Left colon (tissue), 2 donors: ENCODE results near the gene XPO6. TPM values are rescaled to one million over a fixed set of nuclear protein-coding genes. Genes with fewer than 3 reads are reported as not detected.
A peak's percentile ranks its signal among the peaks of the same experiment; 100 is the strongest.

ENCODE experiments used
- ATAC-seq: fragments of 200-7000 bp; cut with Tn5 transposase; one replicate; pipeline ENCODE4 v1.9.1; 2020; ENCODE audit warnings: mild to moderate bottlenecking, moderate library complexity
- DNase-seq, 2 donors: peaks; one replicate each; pipeline ENCODE4 v3.0.0-alpha.2; 2020
- intact Hi-C, 2 donors: fragments of 100-400 bp; cut with DNase I in 1 of 2; cut with micrococcal nuclease in 1 of 2; formaldehyde crosslinking; loops; one replicate each; pipeline versions ENCODE4 v1.11.2 to v1.14.0; 2022; cut with DNase I, micrococcal nuclease
- total RNA-seq, 2 donors: library from RNA; stranded (reverse); fragmentation: NEBNext Ultra II Directional; extraction: Animal tissue kit (Norgen Biotek cat#: 25700); gene quantifications; one replicate each; pipeline ENCODE4 v1.2.1, GENCODE V29; 2021
- donor health status: DM: no; HTN: no; CAD: no.
- donor health status: DM: yes; HTN: yes; CAD: no.

The XPO6 gene
- total RNA-seq, 2 donors from 2014 or later, result 104 to 105 TPM

- DNase-seq, result no peak
- intact Hi-C loops, result no loop called here
- ATAC-seq, result no peak
These were observed 45.2 kb downstream of the XPO6 start for GRCh38 chr16:28166394-28167208.

GRCh38 chr16:28165598-28165997 lies 46.2 kb downstream of the XPO6 start:
- intact Hi-C loops, result no loop called here
- DNase-seq, result no peak
- ATAC-seq, result no peak

DNA sequence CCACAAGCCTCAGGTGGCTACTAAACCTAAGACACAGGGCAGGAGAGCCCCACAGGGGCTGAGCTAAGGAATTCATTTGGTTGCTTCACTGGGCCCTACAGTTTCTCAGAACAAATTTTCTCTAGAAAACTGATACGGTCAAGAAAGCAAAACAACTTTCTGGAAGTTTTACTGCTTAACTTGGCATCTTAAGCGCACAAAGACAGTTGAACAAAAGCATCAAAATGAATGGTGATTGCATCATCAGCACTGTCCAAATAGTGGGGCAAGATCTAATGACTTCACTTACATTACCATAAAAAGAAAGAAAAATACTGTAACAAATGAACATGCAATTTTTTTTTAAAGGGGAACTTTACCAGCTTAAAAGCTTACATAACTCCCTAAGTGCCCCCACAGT lies 47.6 kb downstream of the XPO6 start:
- DNase-seq, result no peak
- no peak for ATAC-seq
- intact Hi-C loops, result no loop called here

- intact Hi-C loops, result no loop called here
- DNase-seq (no peak), ATAC-seq (no peak)
These were observed 48.1 kb downstream of the XPO6 start for GRCh38 chr16:28163699-28164098.

GRCh38 chr16:28162326-28162877 lies 49.4 kb downstream of the XPO6 start:
- DNase-seq, result no peak
- ATAC-seq, result no peak
- intact Hi-C loops, result no loop called here

DNA sequence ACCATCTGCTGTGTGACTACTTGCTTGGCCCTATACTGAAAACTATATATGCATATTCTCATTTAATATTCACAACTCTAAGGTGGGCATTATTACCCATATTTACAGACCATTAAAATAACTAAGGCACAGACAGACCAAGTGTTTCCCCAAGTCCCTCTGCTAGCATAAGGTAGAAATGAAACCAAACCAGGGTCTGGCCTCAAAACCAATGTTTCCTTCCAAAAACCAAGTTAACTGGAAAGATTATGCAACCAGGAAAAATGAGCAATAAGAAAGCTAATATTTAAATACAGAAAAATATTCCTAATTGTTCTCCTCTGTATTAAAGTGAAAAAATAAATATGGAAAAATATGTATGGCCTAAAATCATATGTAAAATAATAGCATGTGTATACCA lies 50.1 kb downstream of the XPO6 start:
- intact Hi-C loops, result no loop called here
- ATAC-seq, result no peak

DNA sequence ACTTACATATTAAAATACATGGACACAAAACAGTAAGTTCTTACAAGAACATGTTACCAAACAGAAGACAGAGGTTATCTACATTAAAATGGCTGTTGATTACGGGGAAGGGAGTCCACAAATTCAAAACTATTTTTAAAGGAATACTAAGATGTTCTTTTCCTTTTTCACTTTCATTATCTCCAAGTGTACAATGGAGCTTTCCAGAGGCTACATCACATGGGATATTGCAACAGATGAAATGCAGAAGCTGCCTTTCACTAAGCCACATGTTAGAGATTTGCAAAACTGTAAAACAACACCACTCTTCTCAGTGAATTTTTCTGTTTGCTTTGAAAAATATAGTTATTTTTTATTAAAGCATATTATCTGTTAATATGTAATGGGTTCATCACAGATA lies 53.6 kb downstream of the XPO6 start:
- DNase-seq (no peak), ATAC-seq (no peak)

More for the DNA sequence above, 50.1 kb downstream of the XPO6 start:
- DNase-seq, result no peak

DNA sequence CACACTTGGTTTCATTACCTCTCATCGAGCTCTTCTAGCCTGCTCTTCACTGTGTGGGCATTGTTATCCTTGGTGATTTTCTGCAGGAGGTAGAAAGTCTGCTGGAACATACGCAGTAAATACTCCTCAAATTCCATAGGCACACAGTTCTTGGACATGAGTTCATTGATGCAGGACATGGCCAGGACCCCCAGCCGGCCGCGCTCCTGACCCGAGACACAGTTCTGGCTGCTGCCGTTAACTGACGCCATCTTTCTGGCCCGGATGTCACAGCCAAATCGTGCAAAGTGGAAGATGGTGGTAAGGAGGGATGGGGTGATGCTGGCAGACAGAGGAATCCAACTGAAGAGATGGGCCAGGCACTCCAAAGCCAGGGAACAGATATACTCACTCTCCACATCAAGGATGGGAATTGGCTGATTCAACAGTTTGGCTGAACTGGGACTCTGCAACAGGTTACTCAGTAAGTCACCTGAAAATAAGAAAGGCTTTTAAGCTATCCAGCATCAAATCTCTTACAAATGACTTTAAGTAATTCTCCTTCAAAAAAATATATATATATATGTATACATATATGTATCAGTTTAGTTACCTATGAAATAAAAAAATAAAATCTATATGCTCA lies 55.6 kb downstream of the XPO6 start:
- intact Hi-C loops, result no loop called here
- no peak for ATAC-seq
- DNase-seq, result no peak

More for the DNA sequence above, 53.6 kb downstream of the XPO6 start:
- intact Hi-C loops, result no loop called here

DNA sequence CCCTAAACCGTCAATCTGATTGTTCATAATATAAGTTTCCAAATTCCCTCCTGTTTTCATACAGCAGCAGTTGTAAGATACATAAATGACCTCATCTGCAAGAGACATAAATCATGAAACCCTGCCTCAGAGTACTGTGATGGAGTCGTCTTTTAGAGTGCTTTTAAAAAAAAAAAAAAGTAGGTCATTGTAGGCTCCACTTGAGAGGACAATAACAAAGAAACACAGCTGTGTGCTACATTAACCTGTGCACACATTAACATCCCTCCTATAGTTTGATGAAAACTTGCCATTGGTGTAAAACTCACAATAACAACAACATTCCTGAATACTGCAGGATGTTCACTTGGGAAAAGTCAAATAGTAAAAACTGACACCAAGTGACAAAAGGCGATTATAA lies 56.5 kb downstream of the XPO6 start:
- intact Hi-C loops, result no loop called here
- no peak for DNase-seq
- no peak for ATAC-seq

DNA sequence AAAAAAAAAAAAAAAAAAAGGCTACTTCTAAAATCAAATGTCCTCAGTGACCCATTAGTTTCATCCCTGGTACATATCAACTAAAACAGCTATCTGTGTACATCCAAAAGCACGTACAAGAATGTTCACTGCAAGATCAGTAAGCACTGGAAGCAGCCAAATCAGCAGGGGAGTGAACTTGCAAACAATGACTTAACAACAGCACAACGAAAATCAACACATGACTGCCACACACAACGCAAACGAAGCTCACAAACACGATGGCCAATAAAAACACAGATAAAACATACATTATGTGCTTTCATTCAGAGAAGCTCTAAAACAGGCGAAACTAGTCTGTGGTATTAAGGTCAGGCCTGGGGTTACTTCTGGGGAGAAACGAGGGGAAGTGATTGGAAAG lies 60.6 kb downstream of the XPO6 start:
- ATAC-seq, result no peak
- DNase-seq, result no peak
- intact Hi-C loops, result no loop called here

GRCh38 chr16:28149011-28149888 lies 62.5 kb downstream of the XPO6 start:
- no peak for DNase-seq
- no peak for ATAC-seq
- intact Hi-C loops, result no loop called here

GRCh38 chr16:28146536-28146935 lies 65.2 kb downstream of the XPO6 start:
- ATAC-seq (no peak), DNase-seq (no peak)
- intact Hi-C loops, result no loop called here

- DNase-seq, result no peak
- ATAC-seq, result no peak
- intact Hi-C loops, result no loop called here
These were observed 66.0 kb downstream of the XPO6 start for GRCh38 chr16:28145796-28146195.

GRCh38 chr16:28140788-28141618 lies 70.8 kb downstream of the XPO6 start:
- intact Hi-C loops, result no loop called here
- peak; percentile 36 for ATAC-seq
- no peak for DNase-seq

- intact Hi-C loops, result no loop called here
- ATAC-seq (no peak), DNase-seq (no peak)
These were observed 72.2 kb downstream of the XPO6 start for GRCh38 chr16:28139530-28139929.

DNA sequence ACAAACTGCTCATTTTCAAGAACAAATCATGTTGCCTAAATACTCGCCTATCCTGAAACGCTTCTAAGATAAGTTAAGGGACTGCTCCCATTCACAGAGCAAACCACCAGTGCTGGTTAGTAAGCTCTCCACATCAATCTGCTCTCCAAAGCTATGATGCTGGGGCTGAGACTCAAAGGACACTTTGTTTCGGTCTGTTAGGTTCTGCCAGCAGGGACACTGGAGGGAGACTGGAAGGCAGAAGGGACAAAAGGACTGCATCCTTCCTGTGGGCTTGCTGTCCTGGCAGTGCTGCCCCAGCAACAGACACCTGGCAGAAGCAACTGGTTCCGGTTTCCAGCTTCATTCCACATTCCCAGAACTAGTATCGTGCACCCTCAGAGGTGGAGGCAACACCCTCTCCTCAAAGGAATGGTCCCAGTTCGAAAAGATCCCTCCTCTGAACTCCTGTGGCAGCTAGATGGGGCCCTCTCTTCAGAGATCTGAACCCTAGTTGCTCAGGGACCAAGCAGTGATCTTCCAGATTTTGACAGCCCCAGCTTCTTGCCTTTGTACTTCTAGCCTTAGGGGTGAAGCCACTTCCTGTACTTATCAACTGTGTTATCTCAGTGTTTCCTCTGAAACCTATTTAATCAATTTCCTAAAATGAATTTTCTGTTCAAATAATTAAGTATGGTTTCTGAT lies 74.9 kb downstream of the XPO6 start:
- no peak for DNase-seq
- intact Hi-C loops, result no loop called here
- ATAC-seq, result no peak

GRCh38 chr16:28133666-28134065 lies 78.1 kb downstream of the XPO6 start:
- DNase-seq, result no peak
- ATAC-seq, result no peak
- intact Hi-C loops, result no loop called here

DNA sequence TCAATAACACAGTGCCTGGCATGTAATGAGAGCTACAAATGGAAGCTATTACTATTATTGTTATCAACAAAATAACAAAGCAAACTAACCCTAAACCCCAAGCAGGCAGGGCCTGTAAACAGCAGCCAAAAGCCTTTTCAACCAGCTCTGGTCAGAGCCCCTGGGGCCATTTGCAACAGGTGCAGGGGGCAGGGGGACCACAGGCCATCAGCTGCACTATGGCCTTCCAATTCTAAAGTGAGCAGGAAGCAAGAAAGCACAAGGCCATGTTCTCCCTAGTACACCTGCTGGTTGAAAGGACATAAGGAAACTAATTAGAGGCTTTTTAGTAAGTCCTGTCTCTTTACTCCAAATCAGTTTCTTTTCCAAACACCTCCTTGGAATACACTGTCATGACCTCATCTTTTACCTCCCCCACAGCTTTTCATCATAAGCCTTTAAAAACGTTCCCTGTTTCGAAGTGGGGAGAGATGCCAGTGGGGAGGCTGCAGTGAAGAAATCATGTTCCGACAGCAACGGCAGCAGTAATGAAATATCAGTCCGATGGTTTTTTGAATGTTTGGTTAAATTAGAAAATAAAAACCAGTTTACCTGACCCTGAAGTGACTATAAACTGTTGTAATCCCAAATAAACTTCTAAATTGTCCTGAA lies 79.9 kb downstream of the XPO6 start:
- intact Hi-C loops, result no loop called here
- ATAC-seq (no peak), DNase-seq (no peak)
